IMR-90 (cell line): ENCODE measurements around the gene CDH13.

ENCODE experiments used
- BHLHE40 ChIP-seq: fragments of 150-350 bp; IDR thresholded peaks from 2 replicates; pipeline ENCODE4 v1.6.1; 2016; ENCODE audit warnings: mild to moderate bottlenecking, low read depth, low read length
- CEBPB ChIP-seq: IDR thresholded peaks from 2 replicates; pipeline ENCODE4 v1.6.1; 2012; ENCODE audit warnings: low read depth, low read length, improper control_type of control experiment
- CHD1 ChIP-seq: IDR thresholded peaks from 2 replicates; pipeline ENCODE4 v1.6.1; 2012; ENCODE audit warnings: low read depth, low read length, improper control_type of control experiment
- FOS ChIP-seq: fragments of 150-350 bp; IDR thresholded peaks from 2 replicates; pipeline ENCODE4 v1.6.1; 2016; ENCODE audit warnings: low read depth, low read length
- MAFK ChIP-seq: IDR thresholded peaks from 2 replicates; pipeline ENCODE4 v1.6.1; 2012; ENCODE audit warnings: low read depth, low read length, improper control_type of control experiment
- MAZ ChIP-seq: IDR thresholded peaks from 2 replicates; pipeline ENCODE4 v1.6.1; 2012; ENCODE audit warnings: low read depth, mild to moderate bottlenecking, low read length, improper control_type of control experiment, moderate library complexity, borderline replicate concordance
- MXI1 ChIP-seq: IDR thresholded peaks from 2 replicates; pipeline ENCODE4 v1.6.1; 2012; ENCODE audit warnings: low read depth, mild to moderate bottlenecking, low read length, moderate library complexity, borderline replicate concordance
- POLR2A ChIP-seq: IDR thresholded peaks from 2 replicates; pipeline ENCODE4 v1.6.1; 2012; ENCODE audit warnings: mild to moderate bottlenecking, low read depth, low read length
- RAD21 ChIP-seq: IDR thresholded peaks from 2 replicates; pipeline ENCODE4 v1.6.1; 2012; ENCODE audit warnings: low read length, improper control_type of control experiment
- SMC3 ChIP-seq: fragments of 150-350 bp; IDR thresholded peaks from 2 replicates; pipeline ENCODE4 v1.6.1; 2016; ENCODE audit warnings: low read depth, mild to moderate bottlenecking, antibody characterized with exemption, low read length, moderate library complexity
- TF ChIP-seq, protein P1 (sequence below): conservative IDR thresholded peaks from 2 replicates; pipeline ENCODE4 v1.5.1; 2012; ENCODE audit warnings: mild to moderate bottlenecking, low read depth, low read length, improper control_type of control experiment
- TF ChIP-seq, protein P2 (sequence below): fragments of 150-350 bp; IDR thresholded peaks from 2 replicates; pipeline ENCODE4 v1.6.1; 2017; ENCODE audit warnings: mild to moderate bottlenecking, antibody characterized with exemption, low read length, low read depth
- TF ChIP-seq, protein P3 (sequence below): fragments of 150-350 bp; IDR thresholded peaks from 2 replicates; pipeline ENCODE4 v1.6.1; 2016; ENCODE audit warnings: low read depth, mild to moderate bottlenecking, low read length, moderate library complexity, borderline replicate concordance

DNA sequence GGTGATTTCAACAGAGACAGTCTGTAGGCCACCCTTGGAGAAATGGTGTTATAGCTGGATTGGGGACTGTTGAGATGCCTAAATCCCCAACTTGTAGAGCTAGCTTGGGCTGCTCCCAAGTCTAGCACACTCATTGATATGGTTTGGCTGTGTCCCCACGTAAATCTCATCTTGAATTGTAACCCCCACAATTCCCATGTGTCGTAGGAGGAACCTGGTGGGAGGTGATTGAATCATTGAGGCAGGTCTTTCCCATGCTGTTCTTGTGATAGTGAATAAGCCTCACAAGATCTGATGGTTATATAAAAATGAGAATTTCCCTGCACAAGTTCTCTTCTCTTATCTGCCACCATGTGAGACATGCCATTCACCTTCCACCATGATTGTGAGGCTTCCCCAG, 536.0 kb downstream of the CDH13 start:
- TF ChIP-seq CHD1 (no peak), POLR2A (no peak), CEBPB (no peak), BHLHE40 (no peak), MXI1 (no peak), RAD21 (no peak), MAFK (no peak), MAZ (no peak), SMC3 (no peak), FOS (no peak)
- TF ChIP-seq, protein P1, sequence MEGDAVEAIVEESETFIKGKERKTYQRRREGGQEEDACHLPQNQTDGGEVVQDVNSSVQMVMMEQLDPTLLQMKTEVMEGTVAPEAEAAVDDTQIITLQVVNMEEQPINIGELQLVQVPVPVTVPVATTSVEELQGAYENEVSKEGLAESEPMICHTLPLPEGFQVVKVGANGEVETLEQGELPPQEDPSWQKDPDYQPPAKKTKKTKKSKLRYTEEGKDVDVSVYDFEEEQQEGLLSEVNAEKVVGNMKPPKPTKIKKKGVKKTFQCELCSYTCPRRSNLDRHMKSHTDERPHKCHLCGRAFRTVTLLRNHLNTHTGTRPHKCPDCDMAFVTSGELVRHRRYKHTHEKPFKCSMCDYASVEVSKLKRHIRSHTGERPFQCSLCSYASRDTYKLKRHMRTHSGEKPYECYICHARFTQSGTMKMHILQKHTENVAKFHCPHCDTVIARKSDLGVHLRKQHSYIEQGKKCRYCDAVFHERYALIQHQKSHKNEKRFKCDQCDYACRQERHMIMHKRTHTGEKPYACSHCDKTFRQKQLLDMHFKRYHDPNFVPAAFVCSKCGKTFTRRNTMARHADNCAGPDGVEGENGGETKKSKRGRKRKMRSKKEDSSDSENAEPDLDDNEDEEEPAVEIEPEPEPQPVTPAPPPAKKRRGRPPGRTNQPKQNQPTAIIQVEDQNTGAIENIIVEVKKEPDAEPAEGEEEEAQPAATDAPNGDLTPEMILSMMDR = no peak
- TF ChIP-seq, protein P2, sequence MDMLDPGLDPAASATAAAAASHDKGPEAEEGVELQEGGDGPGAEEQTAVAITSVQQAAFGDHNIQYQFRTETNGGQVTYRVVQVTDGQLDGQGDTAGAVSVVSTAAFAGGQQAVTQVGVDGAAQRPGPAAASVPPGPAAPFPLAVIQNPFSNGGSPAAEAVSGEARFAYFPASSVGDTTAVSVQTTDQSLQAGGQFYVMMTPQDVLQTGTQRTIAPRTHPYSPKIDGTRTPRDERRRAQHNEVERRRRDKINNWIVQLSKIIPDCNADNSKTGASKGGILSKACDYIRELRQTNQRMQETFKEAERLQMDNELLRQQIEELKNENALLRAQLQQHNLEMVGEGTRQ = no peak
- TF ChIP-seq, protein P3, sequence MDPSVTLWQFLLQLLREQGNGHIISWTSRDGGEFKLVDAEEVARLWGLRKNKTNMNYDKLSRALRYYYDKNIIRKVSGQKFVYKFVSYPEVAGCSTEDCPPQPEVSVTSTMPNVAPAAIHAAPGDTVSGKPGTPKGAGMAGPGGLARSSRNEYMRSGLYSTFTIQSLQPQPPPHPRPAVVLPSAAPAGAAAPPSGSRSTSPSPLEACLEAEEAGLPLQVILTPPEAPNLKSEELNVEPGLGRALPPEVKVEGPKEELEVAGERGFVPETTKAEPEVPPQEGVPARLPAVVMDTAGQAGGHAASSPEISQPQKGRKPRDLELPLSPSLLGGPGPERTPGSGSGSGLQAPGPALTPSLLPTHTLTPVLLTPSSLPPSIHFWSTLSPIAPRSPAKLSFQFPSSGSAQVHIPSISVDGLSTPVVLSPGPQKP = no peak
